ENCODE results near the gene MYF5.

- TF ChIP-seq CTCF (IDR thresholded peaks at IDR 0.05 in 4 of 5, conservative IDR thresholded peaks at IDR 0.05 in 1 of 5), result no peak
- no peak for TF ChIP-seq POLR2A (IDR thresholded peaks at IDR 0.05)
Observed at GRCh38 chr12:80681287-80681686, 35.4 kb upstream of the MYF5 start.
